ENCODE measurements around the gene TNIK. TPM values are rescaled to one million over a fixed set of nuclear protein-coding genes. Genes with fewer than 3 reads are reported as not detected.

TNIK gene
- total and polyA plus RNA-seq, 2 experiments from 2014 or later: 14.6 to 34.3 TPM

DNA sequence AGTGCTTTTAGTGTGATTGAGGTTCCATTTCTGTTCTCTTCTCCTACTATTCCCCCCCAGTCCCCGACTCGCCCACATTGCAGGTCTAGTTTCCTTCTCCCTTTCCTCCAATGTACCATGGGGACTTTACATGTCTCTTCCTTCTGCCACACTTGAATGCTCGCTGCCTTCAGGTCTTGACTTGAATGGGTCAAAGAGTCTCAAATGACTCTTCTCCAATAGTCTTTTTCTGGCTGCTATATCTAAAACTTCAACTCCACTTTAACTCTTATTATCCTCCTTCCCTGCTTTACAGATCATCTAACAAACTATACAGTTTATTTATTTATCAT is 219.7 kb downstream of the TNIK start (continued):
- TF ChIP-seq, protein P1, sequence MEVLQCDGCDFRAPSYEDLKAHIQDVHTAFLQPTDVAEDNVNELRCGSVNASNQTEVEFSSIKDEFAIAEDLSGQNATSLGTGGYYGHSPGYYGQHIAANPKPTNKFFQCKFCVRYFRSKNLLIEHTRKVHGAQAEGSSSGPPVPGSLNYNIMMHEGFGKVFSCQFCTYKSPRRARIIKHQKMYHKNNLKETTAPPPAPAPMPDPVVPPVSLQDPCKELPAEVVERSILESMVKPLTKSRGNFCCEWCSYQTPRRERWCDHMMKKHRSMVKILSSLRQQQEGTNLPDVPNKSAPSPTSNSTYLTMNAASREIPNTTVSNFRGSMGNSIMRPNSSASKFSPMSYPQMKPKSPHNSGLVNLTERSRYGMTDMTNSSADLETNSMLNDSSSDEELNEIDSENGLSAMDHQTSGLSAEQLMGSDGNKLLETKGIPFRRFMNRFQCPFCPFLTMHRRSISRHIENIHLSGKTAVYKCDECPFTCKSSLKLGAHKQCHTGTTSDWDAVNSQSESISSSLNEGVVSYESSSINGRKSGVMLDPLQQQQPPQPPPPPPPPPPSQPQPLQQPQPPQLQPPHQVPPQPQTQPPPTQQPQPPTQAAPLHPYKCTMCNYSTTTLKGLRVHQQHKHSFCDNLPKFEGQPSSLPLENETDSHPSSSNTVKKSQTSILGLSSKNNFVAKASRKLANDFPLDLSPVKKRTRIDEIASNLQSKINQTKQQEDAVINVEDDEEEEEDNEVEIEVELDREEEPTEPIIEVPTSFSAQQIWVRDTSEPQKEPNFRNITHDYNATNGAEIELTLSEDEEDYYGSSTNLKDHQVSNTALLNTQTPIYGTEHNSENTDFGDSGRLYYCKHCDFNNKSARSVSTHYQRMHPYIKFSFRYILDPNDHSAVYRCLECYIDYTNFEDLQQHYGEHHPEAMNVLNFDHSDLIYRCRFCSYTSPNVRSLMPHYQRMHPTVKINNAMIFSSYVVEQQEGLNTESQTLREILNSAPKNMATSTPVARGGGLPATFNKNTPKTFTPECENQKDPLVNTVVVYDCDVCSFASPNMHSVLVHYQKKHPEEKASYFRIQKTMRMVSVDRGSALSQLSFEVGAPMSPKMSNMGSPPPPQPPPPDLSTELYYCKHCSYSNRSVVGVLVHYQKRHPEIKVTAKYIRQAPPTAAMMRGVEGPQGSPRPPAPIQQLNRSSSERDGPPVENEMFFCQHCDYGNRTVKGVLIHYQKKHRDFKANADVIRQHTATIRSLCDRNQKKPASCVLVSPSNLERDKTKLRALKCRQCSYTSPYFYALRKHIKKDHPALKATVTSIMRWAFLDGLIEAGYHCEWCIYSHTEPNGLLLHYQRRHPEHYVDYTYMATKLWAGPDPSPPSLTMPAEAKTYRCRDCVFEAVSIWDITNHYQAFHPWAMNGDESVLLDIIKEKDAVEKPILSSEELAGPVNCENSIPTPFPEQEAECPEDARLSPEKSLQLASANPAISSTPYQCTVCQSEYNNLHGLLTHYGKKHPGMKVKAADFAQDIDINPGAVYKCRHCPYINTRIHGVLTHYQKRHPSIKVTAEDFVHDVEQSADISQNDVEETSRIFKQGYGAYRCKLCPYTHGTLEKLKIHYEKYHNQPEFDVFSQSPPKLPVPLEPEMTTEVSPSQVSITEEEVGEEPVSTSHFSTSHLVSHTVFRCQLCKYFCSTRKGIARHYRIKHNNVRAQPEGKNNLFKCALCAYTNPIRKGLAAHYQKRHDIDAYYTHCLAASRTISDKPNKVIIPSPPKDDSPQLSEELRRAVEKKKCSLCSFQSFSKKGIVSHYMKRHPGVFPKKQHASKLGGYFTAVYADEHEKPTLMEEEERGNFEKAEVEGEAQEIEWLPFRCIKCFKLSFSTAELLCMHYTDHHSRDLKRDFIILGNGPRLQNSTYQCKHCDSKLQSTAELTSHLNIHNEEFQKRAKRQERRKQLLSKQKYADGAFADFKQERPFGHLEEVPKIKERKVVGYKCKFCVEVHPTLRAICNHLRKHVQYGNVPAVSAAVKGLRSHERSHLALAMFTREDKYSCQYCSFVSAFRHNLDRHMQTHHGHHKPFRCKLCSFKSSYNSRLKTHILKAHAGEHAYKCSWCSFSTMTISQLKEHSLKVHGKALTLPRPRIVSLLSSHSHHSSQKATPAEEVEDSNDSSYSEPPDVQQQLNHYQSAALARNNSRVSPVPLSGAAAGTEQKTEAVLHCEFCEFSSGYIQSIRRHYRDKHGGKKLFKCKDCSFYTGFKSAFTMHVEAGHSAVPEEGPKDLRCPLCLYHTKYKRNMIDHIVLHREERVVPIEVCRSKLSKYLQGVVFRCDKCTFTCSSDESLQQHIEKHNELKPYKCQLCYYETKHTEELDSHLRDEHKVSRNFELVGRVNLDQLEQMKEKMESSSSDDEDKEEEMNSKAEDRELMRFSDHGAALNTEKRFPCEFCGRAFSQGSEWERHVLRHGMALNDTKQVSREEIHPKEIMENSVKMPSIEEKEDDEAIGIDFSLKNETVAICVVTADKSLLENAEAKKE (CRISPR knock-in tag; IDR thresholded peaks at IDR 0.05): no peak
- TF ChIP-seq ZNF114 (CRISPR knock-in tag; IDR thresholded peaks at IDR 0.05): no peak
- TF ChIP-seq STAT1 (IDR thresholded peaks at IDR 0.05; ENCODE audit: unreplicated experiment): no peak
- TF ChIP-seq, protein P2, sequence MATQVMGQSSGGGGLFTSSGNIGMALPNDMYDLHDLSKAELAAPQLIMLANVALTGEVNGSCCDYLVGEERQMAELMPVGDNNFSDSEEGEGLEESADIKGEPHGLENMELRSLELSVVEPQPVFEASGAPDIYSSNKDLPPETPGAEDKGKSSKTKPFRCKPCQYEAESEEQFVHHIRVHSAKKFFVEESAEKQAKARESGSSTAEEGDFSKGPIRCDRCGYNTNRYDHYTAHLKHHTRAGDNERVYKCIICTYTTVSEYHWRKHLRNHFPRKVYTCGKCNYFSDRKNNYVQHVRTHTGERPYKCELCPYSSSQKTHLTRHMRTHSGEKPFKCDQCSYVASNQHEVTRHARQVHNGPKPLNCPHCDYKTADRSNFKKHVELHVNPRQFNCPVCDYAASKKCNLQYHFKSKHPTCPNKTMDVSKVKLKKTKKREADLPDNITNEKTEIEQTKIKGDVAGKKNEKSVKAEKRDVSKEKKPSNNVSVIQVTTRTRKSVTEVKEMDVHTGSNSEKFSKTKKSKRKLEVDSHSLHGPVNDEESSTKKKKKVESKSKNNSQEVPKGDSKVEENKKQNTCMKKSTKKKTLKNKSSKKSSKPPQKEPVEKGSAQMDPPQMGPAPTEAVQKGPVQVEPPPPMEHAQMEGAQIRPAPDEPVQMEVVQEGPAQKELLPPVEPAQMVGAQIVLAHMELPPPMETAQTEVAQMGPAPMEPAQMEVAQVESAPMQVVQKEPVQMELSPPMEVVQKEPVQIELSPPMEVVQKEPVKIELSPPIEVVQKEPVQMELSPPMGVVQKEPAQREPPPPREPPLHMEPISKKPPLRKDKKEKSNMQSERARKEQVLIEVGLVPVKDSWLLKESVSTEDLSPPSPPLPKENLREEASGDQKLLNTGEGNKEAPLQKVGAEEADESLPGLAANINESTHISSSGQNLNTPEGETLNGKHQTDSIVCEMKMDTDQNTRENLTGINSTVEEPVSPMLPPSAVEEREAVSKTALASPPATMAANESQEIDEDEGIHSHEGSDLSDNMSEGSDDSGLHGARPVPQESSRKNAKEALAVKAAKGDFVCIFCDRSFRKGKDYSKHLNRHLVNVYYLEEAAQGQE (IDR thresholded peaks at IDR 0.05; ENCODE audit: unreplicated experiment): no peak
- no peak for TF ChIP-seq POLR2AphosphoS5 (IDR thresholded peaks at IDR 0.05; ENCODE audit: low read depth)
- TF ChIP-seq ZNF331 (CRISPR knock-in tag; IDR thresholded peaks at IDR 0.05; ENCODE audit: low read depth): no peak
- no peak for TF ChIP-seq EZH2 (IDR thresholded peaks at IDR 0.05; ENCODE audit: low read depth, unreplicated experiment)
